ENCODE data around the gene TJAP1.

TJAP1 gene

GRCh38 chr6:43540507-43540906 is 63.1 kb downstream of the TJAP1 start:
- no peak for DNase-seq

DNA sequence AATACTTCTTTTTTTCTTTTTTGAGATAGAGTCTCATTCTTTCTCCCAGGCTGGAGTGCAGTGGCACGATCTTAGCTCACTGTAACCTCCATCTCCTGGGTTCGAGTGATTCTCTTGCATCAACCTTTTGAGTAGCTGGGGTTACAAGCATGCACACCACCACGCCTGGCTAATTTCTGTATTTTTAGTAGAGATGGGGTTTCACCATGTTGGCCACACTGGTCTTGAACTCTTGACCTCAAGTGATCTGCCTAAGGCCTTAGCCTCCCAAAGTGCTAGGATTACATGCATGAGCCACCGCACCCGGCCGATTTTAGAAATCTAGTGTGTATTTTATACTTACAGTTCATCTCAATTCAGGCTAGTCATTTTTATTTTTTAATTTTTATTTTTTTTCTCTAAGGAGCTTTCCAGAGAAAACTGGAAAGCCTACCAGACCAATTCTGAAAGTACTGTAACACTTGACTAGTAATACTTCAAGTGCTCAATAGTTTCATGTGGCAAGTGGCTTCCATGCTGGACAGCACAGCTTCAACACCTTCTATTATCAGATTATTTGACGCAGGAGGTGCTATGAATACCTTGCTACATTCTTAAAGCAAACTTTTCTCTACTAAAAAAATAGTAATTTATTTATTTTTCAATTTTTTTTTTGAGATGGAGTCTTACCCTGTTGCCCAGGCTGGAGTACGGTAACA is 64.6 kb downstream of the TJAP1 start:
- no peak for DNase-seq

GRCh38 chr6:43544461-43544860 is 67.1 kb downstream of the TJAP1 start:
- no peak for DNase-seq

- no peak for DNase-seq
Measured at GRCh38 chr6:43547222-43547621, 69.9 kb downstream of the TJAP1 start.
